K562 (cell line): ENCODE measurements around the gene MT1A. TPM values are rescaled to one million over a fixed set of nuclear protein-coding genes. Genes with fewer than 3 reads are reported as not detected.

ENCODE experiments used
- ATAC-seq: fragments of 200-7000 bp; cut with Tn5 transposase; 3 replicates; pipeline ENCODE4 v1.9.1; 2020; ENCODE audit warnings: moderate library complexity
- BruUV-seq: library from RNA; stranded (reverse); fragments of 400-500 nt; replicated peaks from 2 replicates; lab custom pipeline; 2021; lab: Mats Ljungman, UMichigan
- CTCF ChIA-PET: fragments of 300-600 bp; formaldehyde crosslinking; extraction: SDS; loops from one replicate; lab custom pipeline; 2021; ENCODE audit warnings: low intra/inter-chr PET ratio; lab: Yijun Ruan, JAX
- POLR2A ChIA-PET: fragments of 300-600, 350-650 bp; sonication (Branson Sonifier 250); formaldehyde crosslinking; extraction: SDS; loops from one replicate; lab custom pipeline; 2021; ENCODE audit warnings: antibody characterized with exemption, inconsistent platforms; lab: Yijun Ruan, JAX
- DNase-seq, 4 experiments: peaks; one replicate each; pipeline versions ENCODE4 v3.0.0 to v3.0.0-alpha.2; 2011 to 2018; ENCODE audit warnings: low spot score in 3 of 4, mixed read lengths in 3 of 4; ENCODE audit errors: extremely low read depth in 1 of 4
- FAIRE-seq: peaks from 2 replicates; lab custom pipeline; 2011; peaks lifted over from hg19 to GRCh38; lab: Jason Lieb, UNC
- H2AFZ ChIP-seq: 2 replicates; pipeline ENCODE4 v1.6.0; 2011; ENCODE audit warnings: low read depth, low read length, control low read depth, inconsistent platforms
- H3K27ac ChIP-seq: fragments of 200-600 bp; 3 replicates; pipeline ENCODE4 v1.8.0; 2011; ENCODE audit warnings: low read depth, mild to moderate bottlenecking, control low read depth, inconsistent platforms, low read length, moderate library complexity, mixed read lengths; ENCODE audit errors: extremely low read depth
- H3K27me3 ChIP-seq, 2 experiments: fragments of 300-600 bp in 1 of 2; 2 replicates in 1 of 2; 3 replicates in 1 of 2; pipeline versions ENCODE4 v1.6.0 to v1.8.0; 2011; ENCODE audit warnings: inconsistent platforms in 2 of 2, low read length in 2 of 2, mild to moderate bottlenecking in 1 of 2, mixed read lengths in 1 of 2, moderate library complexity in 1 of 2; ENCODE audit not compliant: control insufficient read depth in 2 of 2, insufficient read depth in 2 of 2
- H3K36me3 ChIP-seq: fragments of 300-600 bp; 3 replicates; pipeline ENCODE4 v1.8.0; 2011; ENCODE audit warnings: mild to moderate bottlenecking, low read length, inconsistent platforms; ENCODE audit not compliant: control insufficient read depth, insufficient read depth
- H3K4me1 ChIP-seq, 2 experiments: fragments of 200-600 bp in 1 of 2; replicated peaks in 1 of 2; 2 replicates in 1 of 2; 3 replicates in 1 of 2; pipeline versions ENCODE4 v1.5.1 to v1.8.0; 2011; ENCODE audit warnings: inconsistent platforms in 2 of 2, low read length in 2 of 2, mild to moderate bottlenecking in 1 of 2, mixed read lengths in 1 of 2, moderate library complexity in 1 of 2; ENCODE audit not compliant: control insufficient read depth in 2 of 2, insufficient read depth in 2 of 2
- H3K4me2 ChIP-seq: 2 replicates; pipeline ENCODE4 v1.6.1; 2011; ENCODE audit warnings: low read length, control low read depth, inconsistent platforms, mixed read lengths; ENCODE audit not compliant: insufficient read depth
- H3K4me3 ChIP-seq: fragments of 200-600 bp; sonication (generic), shearing (Covaris generic); 2 replicates; pipeline ENCODE4 v1.5.1; 2016; ENCODE audit warnings: control low read depth, inconsistent platforms
- H3K79me2 ChIP-seq: fragments of 200-600 bp; 3 replicates; pipeline ENCODE4 v1.8.0; 2011; ENCODE audit warnings: low read length, inconsistent platforms; ENCODE audit not compliant: control insufficient read depth, insufficient read depth
- H3K9ac ChIP-seq, 2 experiments: 2 replicates each; pipeline versions ENCODE4 v1.6.0 to v1.6.1; 2011; ENCODE audit warnings: low read depth in 2 of 2, low read length in 2 of 2, control low read depth in 1 of 2, inconsistent platforms in 1 of 2, mild to moderate bottlenecking in 1 of 2, mixed read lengths in 1 of 2; ENCODE audit not compliant: insufficient read depth in 1 of 2
- H3K9me1 ChIP-seq: one replicate; pipeline ENCODE4 v1.6.0; 2011; ENCODE audit warnings: inconsistent platforms, mild to moderate bottlenecking, low read length, moderate library complexity; ENCODE audit not compliant: control insufficient read depth, insufficient read depth
- H3K9me3 ChIP-seq: replicated peaks from 2 replicates; pipeline ENCODE4 v1.5.1; 2011; ENCODE audit warnings: low read depth, low read length, inconsistent platforms; ENCODE audit not compliant: control insufficient read depth, insufficient read depth
- H4K20me1 ChIP-seq: replicated peaks from 2 replicates; pipeline ENCODE4 v1.6.1; 2011; ENCODE audit warnings: low read length, inconsistent platforms, mixed read lengths; ENCODE audit not compliant: control insufficient read depth, insufficient read depth
- EHMT2 ChIP-seq: fragments of 450-650 bp; IDR thresholded peaks from 2 replicates; pipeline ENCODE4 v1.6.1; 2018; ENCODE audit warnings: antibody characterized with exemption
- FOS ChIP-seq: IDR thresholded peaks from 3 replicates; pipeline ENCODE4 v1.6.1; 2011; ENCODE audit not compliant: insufficient read length; ENCODE audit errors: extremely low read depth
- FOXK2 ChIP-seq, 2 experiments: fragments of 450-650 bp; IDR thresholded peaks in 1 of 2; conservative IDR thresholded peaks in 1 of 2; 2 replicates each; pipeline ENCODE4 v1.6.1; 2016; ENCODE audit warnings: low read depth in 2 of 2, mild to moderate bottlenecking in 1 of 2
- GTF2A2 ChIP-seq: IDR thresholded peaks from 2 replicates; pipeline ENCODE4 v1.6.1; 2016; ENCODE audit warnings: mild to moderate bottlenecking, missing genetic modification characterization, missing compliant biosample characterization
- GTF2E2 ChIP-seq: fragments of 200-800 bp; sonication (Bioruptor generic); IDR thresholded peaks from 2 replicates; pipeline ENCODE4 v1.6.1; 2016; ENCODE audit warnings: missing genetic modification characterization, missing compliant biosample characterization
- KDM2B ChIP-seq: fragments of 250-450 bp; sonication (Bioruptor Pico); IDR thresholded peaks from 2 replicates; pipeline ENCODE4 v1.8.0; 2021; ENCODE audit warnings: mild to moderate bottlenecking, moderate library complexity
- KLF6 ChIP-seq: fragments of 250-450 bp; sonication (Bioruptor Pico); IDR thresholded peaks from 2 replicates; pipeline ENCODE4 v1.4.0; 2020; ENCODE audit warnings: mild to moderate bottlenecking, moderate library complexity, borderline replicate concordance
- NR4A1 ChIP-seq, 2 experiments: fragments of 250-450 bp in 1 of 2; fragments of 450-650 bp in 1 of 2; sonication (Bioruptor Pico) in 1 of 2; IDR thresholded peaks; 2 replicates each; pipeline versions ENCODE4 v1.4.0 to v1.6.1; 2016 to 2020; ENCODE audit warnings: mild to moderate bottlenecking in 2 of 2, missing compliant biosample characterization in 1 of 2, missing genetic modification characterization in 1 of 2, moderate library complexity in 1 of 2
- PCBP2 ChIP-seq: fragments of 200-400 bp; formaldehyde crosslinking; IDR thresholded peaks from 2 replicates; pipeline ENCODE4 v1.6.1; 2018; ENCODE audit warnings: low read length, low read depth, mild to moderate bottlenecking, moderate library complexity; ENCODE audit not compliant: poor library complexity, severe bottlenecking
- SAP30 ChIP-seq: fragments of 200-600 bp; sonication (generic); IDR thresholded peaks from 2 replicates; pipeline ENCODE4 v1.6.1; 2012; ENCODE audit warnings: borderline replicate concordance, low read depth, mild to moderate bottlenecking, moderate library complexity, low read length, control low read depth, inconsistent platforms; ENCODE audit not compliant: insufficient read depth, poor library complexity, severe bottlenecking
- SIN3B ChIP-seq: fragments of 450-650 bp; IDR thresholded peaks from 2 replicates; pipeline ENCODE4 v1.6.1; 2017; ENCODE audit warnings: low read depth, mild to moderate bottlenecking, moderate library complexity
- TFAM ChIP-seq: fragments of 250-450 bp; sonication (Bioruptor Pico); conservative IDR thresholded peaks from 2 replicates; pipeline ENCODE4 v1.5.0; 2021; ENCODE audit warnings: mild to moderate bottlenecking, moderate library complexity
- TOE1 ChIP-seq, 2 experiments: fragments of 450-650 bp in 1 of 2; sonication (generic) in 1 of 2; formaldehyde crosslinking in 1 of 2; IDR thresholded peaks; 2 replicates each; pipeline versions ENCODE4 v1.7.1 to v1.8.0; 2016 to 2022; ENCODE audit warnings: borderline replicate concordance in 2 of 2, mild to moderate bottlenecking in 2 of 2, antibody characterized with exemption in 1 of 2, inconsistent platforms in 1 of 2, low read depth in 1 of 2, missing genetic modification reagents in 1 of 2, moderate library complexity in 1 of 2
- ZNF143 ChIP-seq: sonication (generic); formaldehyde crosslinking; IDR thresholded peaks from 2 replicates; pipeline ENCODE4 v1.9.0; 2022; ENCODE audit warnings: mild to moderate bottlenecking, missing genetic modification reagents
- ZNF174 ChIP-seq: fragments of 250-450 bp; sonication (Bioruptor Pico); IDR thresholded peaks from 2 replicates; pipeline ENCODE4 v1.4.0; 2020; ENCODE audit warnings: mild to moderate bottlenecking
- ZNF232 ChIP-seq: sonication (generic); formaldehyde crosslinking; IDR thresholded peaks from 2 replicates; pipeline ENCODE4 v1.8.0; 2022; ENCODE audit warnings: mild to moderate bottlenecking, missing genetic modification reagents
- ZNF431 ChIP-seq: sonication (generic); formaldehyde crosslinking; IDR thresholded peaks from 2 replicates; pipeline ENCODE4 v1.8.0; 2022; ENCODE audit warnings: mild to moderate bottlenecking, missing genetic modification reagents
- whole genome bisulfite sequencing: fragments of 100-300 bp; shearing (Covaris generic); methylation state at CpG from one replicate; pipeline ENCODE4 v1.1.6; 2016; ENCODE audit warnings: low coverage, mixed read lengths; ENCODE audit not compliant: insufficient coverage; ENCODE audit errors: missing lambda C conversion rate; 5-methylcytosine and 5-hydroxymethylcytosine counted together
- in situ Hi-C: fragments of 300-500 bp; cut with MboI; formaldehyde crosslinking; loops from 4 replicates; pipeline ENCODE4 v1.15.0; 2018; ENCODE audit warnings: inconsistent platforms, mixed read lengths
- intact Hi-C: fragments of 100-400 bp; cut with micrococcal nuclease; formaldehyde crosslinking; loops from 2 replicates; pipeline ENCODE4 v1.14.2; 2022
- polyA plus RNA-seq, 8 experiments: library from polyadenylated mRNA; depleted of rRNA in 4 of 8; stranded (reverse) in 5 of 8; unstranded in 3 of 8; fragments of >200 nt; fragmentation: Nextera tagmentation in 2 of 8; fragmentation: Illumina TruSeq in 1 of 8; extraction: Ambion mirVana in 2 of 8; extraction: Trizol in 1 of 8; gene quantifications; 2 replicates each; pipeline versions ENCODE4 v1.2.1 to v1.2.3, GENCODE V29; 2011 to 2014; ENCODE audit warnings: inconsistent platforms in 1 of 8, missing spikeins in 1 of 8
- total RNA-seq, 7 experiments: library from RNA; depleted of rRNA in 6 of 7; stranded (reverse); fragments of >200 nt in 6 of 7; fragmentation: Illumina TruSeq in 2 of 7; extraction: Trizol in 2 of 7; gene quantifications; 2 replicates each; pipeline versions ENCODE4 v1.2.1 to v1.2.3, GENCODE V29; 2011 to 2021; ENCODE audit warnings: low replicate concordance in 1 of 7
- TF ChIP-seq, protein P1 (sequence below): fragments of 450-650 bp; formaldehyde crosslinking; IDR thresholded peaks from 2 replicates; pipeline ENCODE4 v1.4.0; 2022; ENCODE audit warnings: missing genetic modification characterization
- TF ChIP-seq, protein P2 (sequence below): sonication (generic); formaldehyde crosslinking; IDR thresholded peaks from 2 replicates; pipeline ENCODE4 v1.8.1; 2023; ENCODE audit warnings: mild to moderate bottlenecking, missing genetic modification reagents

The MT1A gene
- total and polyA plus RNA-seq, 9 of the 15 experiments (the other 6 are each of a cell fraction or from before 2014, with no cell fraction given) = 0.23 TPM; not detected in 8

DNA sequence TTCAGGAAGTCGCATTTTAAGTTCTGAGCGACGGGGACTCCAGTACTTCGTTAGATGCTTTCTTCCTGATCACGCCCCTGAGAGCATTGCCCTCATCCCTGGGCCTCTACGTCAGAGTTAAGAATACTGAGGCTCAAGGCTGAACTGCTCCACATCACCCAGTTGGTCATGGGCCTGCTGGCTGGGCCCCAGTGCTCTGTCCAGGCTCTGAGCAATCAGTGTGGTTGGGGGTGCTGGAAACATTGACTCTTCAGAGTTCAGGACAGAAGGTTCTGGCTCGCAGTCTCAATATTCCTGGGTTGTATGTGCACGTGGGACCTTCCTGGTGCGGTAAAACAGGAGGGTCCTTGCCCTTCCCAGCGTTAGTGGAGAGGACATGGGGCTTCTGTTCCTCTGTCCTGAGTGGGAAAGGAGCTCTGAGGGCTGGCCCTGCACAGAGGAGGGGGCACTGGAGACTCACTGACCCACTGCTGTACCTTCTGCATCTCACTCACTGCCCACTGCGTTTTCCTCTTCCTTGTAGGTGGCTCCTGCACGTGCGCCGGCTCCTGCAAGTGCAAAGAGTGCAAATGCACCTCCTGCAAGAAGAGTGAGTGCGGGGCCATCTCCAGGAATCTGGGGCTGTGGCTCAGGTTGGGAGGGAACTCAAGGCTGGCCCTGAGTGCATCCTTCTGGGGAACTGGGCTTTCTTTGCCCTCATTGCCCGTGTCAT lies 12.4 kb upstream of the MT1A start:
- no peak; the same call in 2 of the 3 replicates for ATAC-seq
- H3K79me2 ChIP-seq = no peaks in the 10 kb centered on the region
- TF ChIP-seq ZNF174 (CRISPR knock-in tag) (no peak), KDM2B (no peak), ZNF143 (CRISPR knock-in tag) (no peak), EHMT2 (no peak), SAP30 (no peak), ZNF232 (CRISPR knock-in tag) (no peak), ZNF431 (no peak), SIN3B (no peak), GTF2E2 (tag) (no peak), FOS (no peak), TFAM (CRISPR knock-in tag) (no peak), PCBP2 (no peak), GTF2A2 (no peak), KLF6 (no peak), FOXK2 (conservative IDR thresholded peaks at IDR 0.05 in 1 of 2, IDR thresholded peaks at IDR 0.05 in 1 of 2; ENCODE audit: low read depth in 2 of 2) (no peak), TOE1 (IDR thresholded peaks at IDR 0.05; ENCODE audit: borderline replicate concordance) (no peak), TOE1 (CRISPR knock-in tag; IDR thresholded peaks at IDR 0.05; ENCODE audit: borderline replicate concordance, low read depth) (no peak), NR4A1 (CRISPR knock-in tag; IDR thresholded peaks at IDR 0.05) (no peak), NR4A1 (tag; IDR thresholded peaks at IDR 0.05) (no peak)
- TF ChIP-seq, protein P1, sequence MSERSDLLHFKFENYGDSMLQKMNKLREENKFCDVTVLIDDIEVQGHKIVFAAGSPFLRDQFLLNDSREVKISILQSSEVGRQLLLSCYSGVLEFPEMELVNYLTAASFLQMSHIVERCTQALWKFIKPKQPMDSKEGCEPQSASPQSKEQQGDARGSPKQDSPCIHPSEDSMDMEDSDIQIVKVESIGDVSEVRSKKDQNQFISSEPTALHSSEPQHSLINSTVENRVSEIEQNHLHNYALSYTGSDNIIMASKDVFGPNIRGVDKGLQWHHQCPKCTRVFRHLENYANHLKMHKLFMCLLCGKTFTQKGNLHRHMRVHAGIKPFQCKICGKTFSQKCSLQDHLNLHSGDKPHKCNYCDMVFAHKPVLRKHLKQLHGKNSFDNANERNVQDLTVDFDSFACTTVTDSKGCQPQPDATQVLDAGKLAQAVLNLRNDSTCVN (CRISPR knock-in tag) = no peak
- TF ChIP-seq, protein P2, sequence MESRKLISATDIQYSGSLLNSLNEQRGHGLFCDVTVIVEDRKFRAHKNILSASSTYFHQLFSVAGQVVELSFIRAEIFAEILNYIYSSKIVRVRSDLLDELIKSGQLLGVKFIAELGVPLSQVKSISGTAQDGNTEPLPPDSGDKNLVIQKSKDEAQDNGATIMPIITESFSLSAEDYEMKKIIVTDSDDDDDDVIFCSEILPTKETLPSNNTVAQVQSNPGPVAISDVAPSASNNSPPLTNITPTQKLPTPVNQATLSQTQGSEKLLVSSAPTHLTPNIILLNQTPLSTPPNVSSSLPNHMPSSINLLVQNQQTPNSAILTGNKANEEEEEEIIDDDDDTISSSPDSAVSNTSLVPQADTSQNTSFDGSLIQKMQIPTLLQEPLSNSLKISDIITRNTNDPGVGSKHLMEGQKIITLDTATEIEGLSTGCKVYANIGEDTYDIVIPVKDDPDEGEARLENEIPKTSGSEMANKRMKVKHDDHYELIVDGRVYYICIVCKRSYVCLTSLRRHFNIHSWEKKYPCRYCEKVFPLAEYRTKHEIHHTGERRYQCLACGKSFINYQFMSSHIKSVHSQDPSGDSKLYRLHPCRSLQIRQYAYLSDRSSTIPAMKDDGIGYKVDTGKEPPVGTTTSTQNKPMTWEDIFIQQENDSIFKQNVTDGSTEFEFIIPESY (CRISPR knock-in tag) = no peak
- H3K9ac ChIP-seq = no peak overlapping the region
- intact Hi-C loops = no loop called here
- H3K36me3 ChIP-seq = no peaks in the 10 kb centered on the region
- H4K20me1 ChIP-seq = no peaks in the 10 kb centered on the region
- H3K27me3 ChIP-seq = peaks cover 16 to 40% of the 10 kb centered on the region in 2 experiments; a peak in 4 of 5 replicates
- H3K4me2 ChIP-seq = no peak overlapping the region
- in situ Hi-C loops = no loop called here
- H2AFZ ChIP-seq = no peak overlapping the region
- ChIA-PET CTCF (no interaction called here), POLR2A (interaction anchor here (1.0 kb wide), 1 partner anchor 13 kb away, joined by 4 read pairs; no protein-coding TSS in a partner anchor)
- H3K27ac ChIP-seq = no peak overlapping the region
- H3K4me3 ChIP-seq = no peak overlapping the region
- no peak for DNase-seq
- WGBS = 1% methylated on average over 11 of the region's 16 CpGs
- no TSS peak for BruUV-seq
- no peaks in the 10 kb centered on the region for H3K9me1 ChIP-seq
- no peak for FAIRE-seq
- H3K4me1 ChIP-seq = peaks cover 0 to 7% of the 10 kb centered on the region in 2 experiments; a peak in 2 of 5 replicates
- no peaks in the 10 kb centered on the region for H3K9me3 ChIP-seq
